SK-N-SH (cell line): ENCODE results near the gene CDK11B. TPM values are rescaled to one million over a fixed set of nuclear protein-coding genes. Genes with fewer than 3 reads are reported as not detected.

Experiments
- CTCF ChIA-PET: fragments of 300-600, 350-600 bp; formaldehyde crosslinking; extraction: SDS; loops from one replicate; lab custom pipeline; 2021; lab: Yijun Ruan, JAX
- POLR2A ChIA-PET: fragments of 350-600 bp; sonication (Branson Sonifier 250); formaldehyde crosslinking; extraction: SDS; loops from one replicate; lab custom pipeline; 2020; ENCODE audit warnings: antibody characterized with exemption, inconsistent platforms; lab: Yijun Ruan, JAX
- DNase-seq: peaks from one replicate; pipeline ENCODE4 v3.0.0; 2012
- H2AFZ ChIP-seq: fragments of 200-600 bp; sonication (generic); 2 replicates; pipeline ENCODE4 v1.8.1; 2016; ENCODE audit warnings: antibody characterized with exemption, mild to moderate bottlenecking, low read depth
- H3F3A ChIP-seq: fragments of 200-600 bp; sonication (generic); replicated peaks from 2 replicates; pipeline ENCODE3; 2016; ENCODE audit warnings: antibody characterized with exemption, mild to moderate bottlenecking; ENCODE audit not compliant: insufficient read depth
- H3K27ac ChIP-seq, 2 experiments: fragments of 200-500 bp in 1 of 2; fragments of 200-600 bp in 1 of 2; sonication (Bioruptor generic) in 1 of 2; sonication (generic), shearing (Covaris generic) in 1 of 2; 2 replicates each; pipeline versions ENCODE4 v1.5.1 to v1.6.1; 2014 to 2016; ENCODE audit warnings: low read depth in 2 of 2, inconsistent platforms in 1 of 2, low read length in 1 of 2, mild to moderate bottlenecking in 1 of 2, mixed read lengths in 1 of 2
- H3K27me3 ChIP-seq: fragments of 200-600 bp; sonication (generic), shearing (Covaris generic); 2 replicates; pipeline ENCODE4 v1.6.1; 2016; ENCODE audit warnings: mixed run types; ENCODE audit not compliant: insufficient read depth
- H3K36me3 ChIP-seq, 2 experiments: fragments of 200-500 bp in 1 of 2; fragments of 200-600 bp in 1 of 2; sonication (Bioruptor generic) in 1 of 2; sonication (generic) in 1 of 2; replicated peaks in 1 of 2; 2 replicates each; pipeline versions ENCODE3 to v1.5.1; 2014 to 2016; ENCODE audit warnings: low read length in 1 of 2, mild to moderate bottlenecking in 1 of 2; ENCODE audit not compliant: insufficient read depth in 2 of 2, control insufficient read depth in 1 of 2
- H3K4me1 ChIP-seq, 2 experiments: fragments of 200-500 bp in 1 of 2; fragments of 200-600 bp in 1 of 2; sonication (Bioruptor generic) in 1 of 2; sonication (generic), shearing (Covaris generic) in 1 of 2; 2 replicates each; pipeline versions ENCODE4 v1.5.1 to v1.6.1; 2014 to 2016; ENCODE audit warnings: low read depth in 1 of 2, low read length in 1 of 2, mixed run types in 1 of 2; ENCODE audit not compliant: insufficient read depth in 2 of 2, control insufficient read depth in 1 of 2
- H3K4me2 ChIP-seq: fragments of 200-600 bp; sonication (generic), shearing (Covaris generic); 2 replicates; pipeline ENCODE4 v1.6.1; 2017; ENCODE audit warnings: mixed run types
- H3K4me3 ChIP-seq, 2 experiments: fragments of 200-500 bp in 1 of 2; fragments of 200-600 bp in 1 of 2; sonication (Bioruptor generic) in 1 of 2; sonication (generic), shearing (Covaris generic) in 1 of 2; 2 replicates each; pipeline versions ENCODE4 v1.5.1 to v1.8.1; 2014 to 2016; ENCODE audit warnings: low read depth in 2 of 2, inconsistent platforms in 1 of 2, low read length in 1 of 2, mild to moderate bottlenecking in 1 of 2, mixed read lengths in 1 of 2, moderate library complexity in 1 of 2
- H3K79me2 ChIP-seq: fragments of 200-600 bp; sonication (generic); 2 replicates; pipeline ENCODE4 v1.8.1; 2017; ENCODE audit warnings: mild to moderate bottlenecking; ENCODE audit not compliant: insufficient read depth
- H3K9ac ChIP-seq: fragments of 200-600 bp; sonication (generic); 2 replicates; pipeline ENCODE4 v1.6.1; 2017; ENCODE audit warnings: mixed run types
- H3K9me2 ChIP-seq: fragments of 200-600 bp; sonication (generic); 2 replicates; pipeline ENCODE4 v1.6.1; 2017; ENCODE audit warnings: mixed run types
- H3K9me3 ChIP-seq: fragments of 200-600 bp; sonication (generic); 2 replicates; pipeline ENCODE4 v1.6.1; 2017; ENCODE audit warnings: mixed run types, mild to moderate bottlenecking, moderate library complexity
- H4K20me1 ChIP-seq: fragments of 200-600 bp; sonication (generic); 2 replicates; pipeline ENCODE4 v1.6.1; 2017; ENCODE audit warnings: mild to moderate bottlenecking, mixed run types; ENCODE audit not compliant: insufficient read depth
- IRF3 ChIP-seq: fragments of 150-350 bp; IDR thresholded peaks from 2 replicates; pipeline ENCODE4 v1.6.1; 2016; ENCODE audit warnings: mild to moderate bottlenecking, low read depth, low read length
- MAX ChIP-seq: IDR thresholded peaks from 2 replicates; pipeline ENCODE4 v1.4.0; 2012; ENCODE audit warnings: low read depth
- NFIC ChIP-seq: IDR thresholded peaks from 2 replicates; pipeline ENCODE4 v1.4.0; 2012; ENCODE audit warnings: borderline replicate concordance
- RAD21 ChIP-seq: IDR thresholded peaks from 2 replicates; pipeline ENCODE4 v1.6.1; 2012; ENCODE audit warnings: mild to moderate bottlenecking, low read length
- RFX5 ChIP-seq: IDR thresholded peaks from 2 replicates; pipeline ENCODE4 v1.6.1; 2012; ENCODE audit warnings: mild to moderate bottlenecking, improper control_type of control experiment, low read length
- TAF1 ChIP-seq: IDR thresholded peaks from 2 replicates; pipeline ENCODE4 v1.6.1; 2012; ENCODE audit warnings: low read depth, mild to moderate bottlenecking, low read length, moderate library complexity, borderline replicate concordance
- ZBTB33 ChIP-seq: IDR thresholded peaks from 2 replicates; pipeline ENCODE4 v1.4.0; 2012; ENCODE audit warnings: low read depth, borderline replicate concordance
- WGBS: methylation state at CpG from one replicate; pipeline ENCODE4 v1.1.6; 2017; ENCODE audit warnings: low lambda C conversion rate; 5-methylcytosine and 5-hydroxymethylcytosine counted together
- polyA plus RNA-seq, 3 experiments: library from polyadenylated mRNA; depleted of rRNA; stranded (reverse); fragments of >200 nt; gene quantifications; 2 replicates each; pipeline ENCODE4 v1.2.3, GENCODE V29; 2012

CDK11B gene
- polyA plus RNA-seq, 1 of the 3 experiments (the other 2 are of a cell fraction), result 15.0 TPM

GRCh38 chr1:1626207-1627141, 32.3 kb downstream of the CDK11B start:
- H3K4me2 ChIP-seq, result no peak overlapping the region
- no peak overlapping the region for H3K27ac ChIP-seq
- H3F3A ChIP-seq, result no peaks in the 10 kb centered on the region
- no peaks in the 10 kb centered on the region; a peak in 1 of 4 replicates for H3K4me1 ChIP-seq
- TF ChIP-seq ZBTB33, result no peak
- no peak for TF ChIP-seq MAX
- no peak for TF ChIP-seq IRF3
- TF ChIP-seq NFIC, result no peak
- TF ChIP-seq RFX5, result no peak
- no peak for TF ChIP-seq RAD21
- no peaks in the 10 kb centered on the region for H4K20me1 ChIP-seq
- H3K36me3 ChIP-seq, result peaks cover 0 to 5% of the 10 kb centered on the region in 2 experiments
- H3K4me3 ChIP-seq, result no peak overlapping the region
- H3K9me3 ChIP-seq, result no peaks in the 10 kb centered on the region
- no peaks in the 10 kb centered on the region for H3K9me2 ChIP-seq
- H3K79me2 ChIP-seq, result no peaks in the 10 kb centered on the region
- POLR2A ChIA-PET, result interaction anchor here (0.6 kb wide), 1 partner anchor 259 kb away, joined by 3 read pairs; no protein-coding TSS in a partner anchor
- no peak overlapping the region for H2AFZ ChIP-seq
- DNase-seq, result no peak
- H3K9ac ChIP-seq, result no peak overlapping the region
- CTCF ChIA-PET, result no interaction called here
- 91% methylated on average over 22 of the region's 48 CpGs for WGBS
- no peaks in the 10 kb centered on the region for H3K27me3 ChIP-seq

- Histone ChIP-seq H3K4me3 (no peak overlapping the region), H3F3A (no peaks in the 10 kb centered on the region), H3K9ac (no peak overlapping the region), H4K20me1 (no peaks in the 10 kb centered on the region), H3K79me2 (no peaks in the 10 kb centered on the region), H3K27ac (no peak overlapping the region), H3K4me2 (no peak overlapping the region), H3K27me3 (no peaks in the 10 kb centered on the region), H3K9me2 (no peaks in the 10 kb centered on the region), H3K4me1 (no peaks in the 10 kb centered on the region; a peak in 1 of 4 replicates), H3K36me3 (peaks cover 0 to 5% of the 10 kb centered on the region in 2 experiments), H2AFZ (no peak overlapping the region), H3K9me3 (no peaks in the 10 kb centered on the region)
- no peak for TF ChIP-seq TAF1
- no peak for TF ChIP-seq NFIC
- no peak for TF ChIP-seq RAD21
- DNase-seq, result no peak
- 91% methylated on average over 7 of the region's 8 CpGs for WGBS
- ChIA-PET CTCF (no interaction called here), POLR2A (interaction anchor here (0.6 kb wide), 1 partner anchor 258 kb away, joined by 3 read pairs; no protein-coding TSS in a partner anchor)
Measured at GRCh38 chr1:1625824-1626206, 33.0 kb downstream of the CDK11B start.
